HUES48 (cell line): ENCODE measurements around the gene DR1.

ENCODE experiments used
- H3K27ac ChIP-seq: one replicate; pipeline ENCODE4 v1.7.0; 2013; ENCODE audit warnings: low read depth, low read length, inconsistent platforms
- H3K27me3 ChIP-seq: 2 replicates; pipeline ENCODE4 v1.6.1; 2013; ENCODE audit warnings: mild to moderate bottlenecking, low read length; ENCODE audit not compliant: control insufficient read depth, insufficient read depth
- H3K36me3 ChIP-seq: 2 replicates; pipeline ENCODE4 v1.6.1; 2013; ENCODE audit warnings: low read length; ENCODE audit not compliant: control insufficient read depth, insufficient read depth
- H3K4me1 ChIP-seq: 2 replicates; pipeline ENCODE4 v1.6.1; 2013; ENCODE audit warnings: mild to moderate bottlenecking, low read length; ENCODE audit not compliant: control insufficient read depth, insufficient read depth
- H3K4me3 ChIP-seq: 2 replicates; pipeline ENCODE4 v1.5.1; 2013; ENCODE audit warnings: mild to moderate bottlenecking, low read depth, low read length
- H3K9ac ChIP-seq: 2 replicates; pipeline ENCODE4 v1.6.1; 2013; ENCODE audit warnings: mild to moderate bottlenecking, low read depth, low read length, moderate library complexity
- H3K9me3 ChIP-seq: 2 replicates; pipeline ENCODE4 v1.6.1; 2013; ENCODE audit warnings: low read length; ENCODE audit not compliant: control insufficient read depth, insufficient read depth

Gene DR1

DNA sequence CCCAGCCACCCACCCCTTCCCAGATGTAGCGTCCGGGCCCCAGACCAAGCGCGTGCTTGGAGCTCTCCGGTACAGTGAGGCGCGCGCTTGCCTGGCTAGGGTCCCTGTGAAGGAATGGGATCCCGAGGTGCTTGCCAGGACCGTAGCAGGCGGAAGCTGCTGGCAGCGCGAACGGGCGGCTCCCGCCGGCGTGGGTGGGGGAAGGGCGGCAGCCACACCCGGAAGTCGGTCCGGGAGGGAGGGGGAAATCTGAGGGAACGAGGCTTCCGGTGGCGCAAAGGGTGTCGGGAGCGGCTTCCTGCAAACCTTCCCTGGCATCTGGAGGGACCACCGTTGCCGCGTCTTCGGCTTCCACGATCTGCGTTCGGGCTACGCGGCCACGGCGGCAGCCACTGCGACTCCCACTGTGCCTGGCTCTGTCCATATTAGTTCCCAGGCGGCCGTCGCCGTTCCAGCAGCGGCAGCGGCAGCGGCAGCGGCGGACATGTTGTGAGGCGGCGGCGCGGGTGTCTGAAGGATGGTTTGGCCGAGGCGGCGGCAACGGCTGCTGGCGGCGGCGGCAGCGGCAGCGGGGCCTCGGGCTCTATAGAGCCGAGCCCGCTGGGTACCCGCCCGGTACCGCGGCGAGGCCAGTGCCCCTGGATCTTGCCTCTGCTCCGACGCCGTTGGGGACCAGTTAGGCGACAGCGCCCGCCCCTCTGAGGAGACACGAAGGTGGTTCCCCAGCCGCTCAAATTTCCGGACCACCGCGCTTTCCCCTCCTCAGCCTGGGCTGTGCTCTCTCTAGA, at the start of gene DR1:
TSS of gene DR1 (plus strand) at position 275 of the 788 bp plus-strand sequence. CDS start 739 bp downstream, outside the sequence.
- H3K9ac ChIP-seq = peak within 1 kb of the TSS; percentile 94
- peak within 1 kb of the TSS; percentile 99 for H3K27ac ChIP-seq
- peaks cover 22% of the 10 kb centered on the region for H3K4me1 ChIP-seq
- peaks cover 8% of the 10 kb centered on the region for H3K36me3 ChIP-seq
- H3K4me3 ChIP-seq = peak within 1 kb of the TSS; percentile 92
- no peaks in the 10 kb centered on the region for H3K9me3 ChIP-seq
- H3K27me3 ChIP-seq = no peaks in the 10 kb centered on the region

DNA sequence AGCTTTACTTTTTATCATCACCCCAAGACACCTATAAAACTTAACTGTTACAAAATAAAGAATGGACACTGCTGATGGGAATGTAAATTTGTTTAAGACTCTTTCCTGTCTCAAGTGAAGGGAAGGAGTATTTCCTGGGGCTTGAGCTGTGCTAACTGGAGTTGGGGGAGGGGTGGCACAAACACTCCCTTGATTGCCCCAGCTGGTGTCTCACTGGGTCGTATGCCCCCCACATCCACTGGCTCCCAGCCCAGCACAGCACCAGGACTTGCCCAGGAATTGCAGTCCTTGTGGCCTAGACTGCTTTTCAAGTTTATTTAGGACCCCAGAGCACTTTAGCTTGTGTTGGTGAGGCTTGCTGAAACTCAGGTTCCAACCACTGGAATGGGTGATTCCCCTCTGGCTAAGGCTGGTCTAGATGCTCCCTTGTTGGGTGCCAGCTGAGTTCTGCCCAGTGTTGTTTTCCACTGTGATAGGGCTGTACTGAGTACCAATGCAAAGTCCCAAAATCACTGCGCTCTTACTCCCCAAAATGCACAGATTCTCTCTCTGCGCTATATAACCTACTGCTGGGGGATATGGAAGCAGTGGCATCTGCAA, 49.1 kb upstream of the DR1 start:
- no peak overlapping the region for H3K4me3 ChIP-seq
- no peaks in the 10 kb centered on the region for H3K36me3 ChIP-seq
- H3K4me1 ChIP-seq = peaks cover 20% of the 10 kb centered on the region
- H3K27ac ChIP-seq = no peak overlapping the region
- no peaks in the 10 kb centered on the region for H3K9me3 ChIP-seq
- no peaks in the 10 kb centered on the region for H3K27me3 ChIP-seq
- no peak overlapping the region for H3K9ac ChIP-seq

DNA sequence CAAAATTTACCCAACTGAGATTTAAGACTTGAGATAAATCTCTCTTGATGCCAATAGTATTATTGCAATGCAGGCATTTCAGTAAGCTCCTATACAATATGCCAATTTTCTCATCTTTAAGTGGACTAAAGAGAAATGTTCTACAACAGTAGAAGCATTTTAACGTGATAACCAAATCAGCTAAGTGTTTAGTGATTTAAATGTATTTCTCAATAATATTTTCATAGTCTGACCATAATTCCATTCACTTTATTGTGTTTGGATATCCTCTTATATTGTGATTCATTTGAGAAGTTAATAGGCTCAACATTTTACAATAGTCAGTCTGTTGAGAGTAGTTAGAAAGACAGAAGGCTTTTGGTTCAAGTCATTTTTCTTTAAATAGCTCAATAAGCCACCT, 44.6 kb upstream of the DR1 start:
- Histone ChIP-seq H3K9me3 (no peaks in the 10 kb centered on the region), H3K27me3 (no peaks in the 10 kb centered on the region), H3K4me1 (peaks cover 33% of the 10 kb centered on the region), H3K9ac (no peak overlapping the region), H3K36me3 (no peaks in the 10 kb centered on the region), H3K27ac (no peak overlapping the region), H3K4me3 (no peak overlapping the region)

DNA sequence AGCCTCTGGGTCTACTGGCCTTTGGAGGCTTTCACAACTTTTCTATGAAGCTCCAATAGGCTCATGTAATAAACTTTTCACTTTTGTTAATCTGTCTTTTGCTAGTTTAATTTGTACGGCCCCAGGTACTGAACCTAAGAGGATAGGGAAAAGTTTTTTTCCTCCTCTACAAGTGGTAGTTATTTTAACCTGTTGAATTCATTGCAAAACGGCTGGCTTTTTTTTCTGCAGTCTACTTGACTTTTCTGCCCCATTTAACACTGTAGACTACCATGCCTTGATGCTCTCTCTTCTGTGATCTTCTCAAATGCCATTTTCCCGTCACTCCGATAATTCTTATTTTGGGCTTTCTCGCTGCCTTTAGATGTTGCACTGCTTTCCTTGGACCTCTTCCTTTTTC, 43.6 kb upstream of the DR1 start:
- Histone ChIP-seq H3K27me3 (no peaks in the 10 kb centered on the region), H3K27ac (no peak overlapping the region), H3K4me3 (no peak overlapping the region), H3K36me3 (no peaks in the 10 kb centered on the region), H3K9ac (no peak overlapping the region), H3K9me3 (no peaks in the 10 kb centered on the region), H3K4me1 (peaks cover 23% of the 10 kb centered on the region)

DNA sequence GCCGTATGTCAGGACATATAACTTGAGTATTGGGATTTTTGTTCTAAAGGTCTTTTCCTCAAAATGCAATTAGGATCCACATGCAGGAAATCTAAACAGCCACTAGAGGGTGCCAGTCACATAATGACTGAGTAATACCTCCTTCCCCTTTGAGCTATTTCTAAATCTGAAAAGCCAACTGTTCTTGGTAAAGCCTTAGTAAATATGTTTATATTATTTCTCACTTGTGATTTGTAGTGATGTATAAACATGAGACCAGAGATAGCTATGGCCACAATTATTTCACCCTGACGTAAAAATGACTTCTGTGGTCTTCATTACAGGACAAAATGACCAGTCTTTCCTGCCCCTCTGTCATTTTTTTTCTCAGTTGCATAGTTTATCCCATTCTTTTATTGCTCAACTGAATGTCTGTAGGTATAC, 41.0 kb upstream of the DR1 start:
- H3K36me3 ChIP-seq = no peaks in the 10 kb centered on the region

DNA sequence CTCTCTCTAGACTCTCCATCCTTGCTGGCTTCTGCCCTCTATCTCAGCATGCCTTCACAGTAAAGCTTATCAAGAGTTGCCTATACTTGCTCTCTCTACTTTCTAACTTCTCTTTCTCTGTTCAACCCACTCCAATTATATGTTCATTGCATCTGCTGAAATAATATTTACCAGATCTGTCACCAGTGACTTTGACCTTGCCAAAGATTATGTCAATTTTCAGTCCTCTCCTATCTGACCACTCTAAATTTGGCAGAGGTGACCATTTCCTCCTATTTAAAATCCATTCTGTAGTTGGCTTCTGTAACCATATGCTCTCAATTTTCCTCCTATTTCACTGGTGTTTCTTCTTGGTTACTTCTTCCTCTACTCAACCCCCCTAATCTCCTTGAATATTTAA, 38.8 kb upstream of the DR1 start:
- Histone ChIP-seq H3K27ac (no peak overlapping the region), H3K27me3 (no peaks in the 10 kb centered on the region), H3K9ac (no peak overlapping the region), H3K4me3 (no peak overlapping the region), H3K9me3 (no peaks in the 10 kb centered on the region), H3K4me1 (peaks cover 10% of the 10 kb centered on the region), H3K36me3 (no peaks in the 10 kb centered on the region)

More for the DNA sequence above, 41.0 kb upstream of the DR1 start:
- Histone ChIP-seq H3K4me1 (peaks cover 21% of the 10 kb centered on the region), H3K9me3 (no peaks in the 10 kb centered on the region), H3K4me3 (no peak overlapping the region), H3K27ac (no peak overlapping the region), H3K9ac (no peak overlapping the region), H3K27me3 (no peaks in the 10 kb centered on the region)

DNA sequence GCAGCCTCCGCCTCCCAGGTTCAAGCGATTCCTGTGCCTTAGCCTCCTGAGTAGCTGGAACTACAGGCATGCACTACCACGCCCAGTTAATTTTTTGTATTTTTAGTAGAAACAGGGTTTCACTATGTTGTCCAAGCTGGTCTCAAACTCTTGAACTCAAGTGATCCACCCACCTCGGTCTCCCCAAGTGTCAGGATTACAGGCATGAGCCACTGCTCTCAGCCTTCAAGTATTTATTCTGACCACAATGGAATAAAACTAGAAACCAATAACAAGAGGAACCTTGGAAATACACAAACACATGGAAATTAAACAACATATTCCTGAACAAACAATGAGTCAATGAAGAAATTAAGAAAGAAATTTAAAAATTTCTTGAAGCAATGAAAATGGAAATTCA, 32.7 kb upstream of the DR1 start:
- no peaks in the 10 kb centered on the region for H3K9me3 ChIP-seq
- no peaks in the 10 kb centered on the region for H3K27me3 ChIP-seq
- H3K4me1 ChIP-seq = no peaks in the 10 kb centered on the region
- H3K36me3 ChIP-seq = no peaks in the 10 kb centered on the region
- no peak overlapping the region for H3K9ac ChIP-seq
- no peak overlapping the region for H3K27ac ChIP-seq
- H3K4me3 ChIP-seq = no peak overlapping the region

DNA sequence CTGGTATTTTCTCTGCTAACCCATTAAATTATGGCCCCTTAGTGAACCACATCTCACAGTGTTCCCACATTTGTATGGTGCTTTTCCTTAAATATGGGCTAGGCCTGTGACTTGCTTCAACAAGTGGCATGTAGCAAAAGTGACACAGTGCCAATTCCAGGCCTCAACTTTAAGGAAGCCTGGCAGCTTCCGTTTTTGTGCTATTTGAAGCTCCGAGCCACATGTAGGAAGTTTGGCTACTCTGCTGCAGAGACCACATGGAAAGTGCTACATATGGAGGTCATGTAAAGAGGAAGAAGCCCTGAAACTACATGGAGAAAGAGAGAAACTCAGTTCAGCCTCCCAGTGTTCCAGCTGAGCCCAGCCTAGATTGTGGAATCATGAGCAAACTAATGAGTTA, 28.5 kb upstream of the DR1 start:
- H3K36me3 ChIP-seq = no peaks in the 10 kb centered on the region
- peaks cover 9% of the 10 kb centered on the region for H3K9me3 ChIP-seq
- no peaks in the 10 kb centered on the region for H3K27me3 ChIP-seq

DNA sequence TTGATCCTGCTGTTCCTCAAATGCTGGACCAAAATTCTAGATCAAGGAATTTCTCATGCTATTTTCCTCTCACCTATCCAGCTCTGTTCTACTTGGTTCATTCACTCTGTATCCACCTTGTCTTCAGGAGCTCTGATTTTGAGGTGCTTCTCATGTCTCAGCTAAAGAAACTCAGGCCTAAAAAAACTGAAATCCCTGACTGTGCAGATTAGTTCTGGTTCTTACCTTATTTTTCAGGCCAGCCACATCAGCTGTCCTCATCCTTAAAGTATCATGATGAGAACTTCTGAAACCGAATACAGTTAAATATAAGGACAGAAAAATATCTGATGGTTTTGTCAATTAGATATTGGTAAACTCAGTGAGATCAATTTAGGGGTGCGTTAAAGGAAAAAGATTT, 27.8 kb upstream of the DR1 start:
- Histone ChIP-seq H3K27me3 (no peaks in the 10 kb centered on the region), H3K27ac (no peak overlapping the region), H3K9me3 (peaks cover 9% of the 10 kb centered on the region), H3K4me3 (no peak overlapping the region), H3K9ac (no peak overlapping the region), H3K4me1 (no peaks in the 10 kb centered on the region), H3K36me3 (no peaks in the 10 kb centered on the region)

More for the DNA sequence above, 28.5 kb upstream of the DR1 start:
- H3K27ac ChIP-seq = no peak overlapping the region
- no peaks in the 10 kb centered on the region for H3K4me1 ChIP-seq
- no peak overlapping the region for H3K9ac ChIP-seq
- no peak overlapping the region for H3K4me3 ChIP-seq

DNA sequence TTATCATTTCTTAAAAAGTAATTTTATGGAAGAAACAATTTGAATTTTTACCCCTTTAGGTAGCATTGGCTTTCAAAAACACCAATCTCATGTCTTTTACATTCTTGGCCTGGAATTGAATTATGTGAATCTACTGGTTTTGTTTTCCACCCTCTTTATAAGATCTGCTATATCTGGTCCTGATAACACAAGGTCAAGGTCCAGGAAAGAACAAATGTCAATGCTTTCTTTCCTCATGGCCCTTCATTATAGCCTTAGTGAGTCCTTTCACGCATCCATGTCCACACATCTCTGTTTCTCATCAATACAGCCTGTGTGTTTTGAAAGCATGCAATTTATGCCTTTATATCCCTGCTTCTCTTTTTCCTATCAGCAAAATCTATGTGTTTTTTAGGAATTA, 24.0 kb upstream of the DR1 start:
- Histone ChIP-seq H3K36me3 (no peaks in the 10 kb centered on the region), H3K4me3 (no peak overlapping the region), H3K27ac (no peak overlapping the region), H3K9me3 (peaks cover 9% of the 10 kb centered on the region), H3K9ac (no peak overlapping the region), H3K4me1 (peaks cover 9% of the 10 kb centered on the region), H3K27me3 (no peaks in the 10 kb centered on the region)

DNA sequence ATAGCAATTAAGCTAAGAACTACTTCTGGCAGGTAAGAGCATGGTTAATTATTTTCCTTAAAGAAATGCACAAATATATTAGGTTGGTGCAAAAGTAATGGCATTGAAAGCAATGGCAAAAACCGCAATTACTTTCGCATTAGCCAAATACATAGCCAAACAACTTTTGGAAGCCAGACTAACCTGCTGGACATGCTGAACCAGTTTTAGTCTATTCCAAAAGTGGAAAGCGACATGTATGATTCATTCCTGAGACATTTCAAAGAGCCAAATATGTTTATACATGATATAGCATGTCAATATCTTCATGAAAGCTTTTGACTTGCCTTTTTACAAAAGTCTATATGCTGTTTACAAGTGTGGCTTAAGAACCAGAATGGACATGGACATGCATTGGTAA, 23.4 kb upstream of the DR1 start:
- Histone ChIP-seq H3K27ac (no peak overlapping the region), H3K4me3 (no peak overlapping the region), H3K9ac (no peak overlapping the region), H3K9me3 (peaks cover 9% of the 10 kb centered on the region), H3K4me1 (peaks cover 9% of the 10 kb centered on the region), H3K36me3 (no peaks in the 10 kb centered on the region), H3K27me3 (no peaks in the 10 kb centered on the region)
